GM23338 (cell line): Measurements from ENCODE around the gene MFRP. TPM values are rescaled to one million over a fixed set of nuclear protein-coding genes. Genes with fewer than 3 reads are reported as not detected.

Experiments
- CREB1 ChIP-seq: fragments of 250-450 bp; sonication (Bioruptor Pico); IDR thresholded peaks from 2 replicates; pipeline ENCODE4 v1.5.0; 2020; ENCODE audit warnings: low read depth, mild to moderate bottlenecking, moderate library complexity
- EZH2 ChIP-seq: fragments of 200-600 bp; sonication (generic); IDR thresholded peaks from one replicate; pipeline ENCODE4 v1.8.0; 2017; ENCODE audit warnings: antibody characterized with exemption, mild to moderate bottlenecking, low read depth; ENCODE audit not compliant: unreplicated experiment
- NANOG ChIP-seq: IDR thresholded peaks from 2 replicates; pipeline ENCODE4 v1.6.1; 2016; ENCODE audit warnings: antibody characterized with exemption, borderline replicate concordance
- POLR2AphosphoS5 ChIP-seq: IDR thresholded peaks from 2 replicates; pipeline ENCODE4 v1.6.1; 2016; ENCODE audit warnings: antibody characterized with exemption, low read depth
- STAT1 ChIP-seq: IDR thresholded peaks from one replicate; pipeline ENCODE4 v1.6.1; 2016; ENCODE audit warnings: antibody characterized with exemption; ENCODE audit not compliant: unreplicated experiment
- ZNF114 ChIP-seq: fragments of 250-450 bp; sonication (Bioruptor Pico); IDR thresholded peaks from 2 replicates; pipeline ENCODE4 v1.5.0; 2020; ENCODE audit warnings: mild to moderate bottlenecking, moderate library complexity
- polyA plus RNA-seq: library from polyadenylated mRNA; unstranded; fragments of >200 nt; fragmentation: Nextera tagmentation; extraction: Ambion mirVana; gene quantifications from 2 replicates; pipeline ENCODE4 v1.2.1, GENCODE V29; 2016
- total RNA-seq: library from RNA; depleted of rRNA; stranded (reverse); fragments of >200 nt; shearing (Covaris generic); gene quantifications from 2 replicates; pipeline ENCODE4 v1.2.3, GENCODE V29; 2014
- TF ChIP-seq, protein P1 (sequence below): fragments of 250-450 bp; sonication (Bioruptor Pico); IDR thresholded peaks from 2 replicates; pipeline ENCODE4 v1.5.0; 2020; ENCODE audit warnings: mild to moderate bottlenecking, moderate library complexity
- TF ChIP-seq, protein P2 (sequence below): IDR thresholded peaks from 2 replicates; pipeline ENCODE4 v1.6.1; 2016; ENCODE audit warnings: antibody characterized with exemption
- TF ChIP-seq, protein P3 (sequence below): IDR thresholded peaks from one replicate; pipeline ENCODE4 v1.6.1; 2018; ENCODE audit warnings: antibody characterized with exemption; ENCODE audit not compliant: unreplicated experiment
- TF ChIP-seq, protein P4 (sequence below), 2 experiments: fragments of 200-600 bp in 1 of 2; sonication (generic) in 1 of 2; conservative IDR thresholded peaks; 2 replicates each; pipeline versions ENCODE4 v1.5.1 to v1.6.1; 2016 to 2017; ENCODE audit warnings: antibody characterized with exemption in 2 of 2, low read depth in 2 of 2, mild to moderate bottlenecking in 2 of 2, moderate library complexity in 1 of 2

Gene MFRP
- total and polyA plus RNA-seq, 2 experiments from 2014 or later = 0.03 TPM; not detected in 1

DNA sequence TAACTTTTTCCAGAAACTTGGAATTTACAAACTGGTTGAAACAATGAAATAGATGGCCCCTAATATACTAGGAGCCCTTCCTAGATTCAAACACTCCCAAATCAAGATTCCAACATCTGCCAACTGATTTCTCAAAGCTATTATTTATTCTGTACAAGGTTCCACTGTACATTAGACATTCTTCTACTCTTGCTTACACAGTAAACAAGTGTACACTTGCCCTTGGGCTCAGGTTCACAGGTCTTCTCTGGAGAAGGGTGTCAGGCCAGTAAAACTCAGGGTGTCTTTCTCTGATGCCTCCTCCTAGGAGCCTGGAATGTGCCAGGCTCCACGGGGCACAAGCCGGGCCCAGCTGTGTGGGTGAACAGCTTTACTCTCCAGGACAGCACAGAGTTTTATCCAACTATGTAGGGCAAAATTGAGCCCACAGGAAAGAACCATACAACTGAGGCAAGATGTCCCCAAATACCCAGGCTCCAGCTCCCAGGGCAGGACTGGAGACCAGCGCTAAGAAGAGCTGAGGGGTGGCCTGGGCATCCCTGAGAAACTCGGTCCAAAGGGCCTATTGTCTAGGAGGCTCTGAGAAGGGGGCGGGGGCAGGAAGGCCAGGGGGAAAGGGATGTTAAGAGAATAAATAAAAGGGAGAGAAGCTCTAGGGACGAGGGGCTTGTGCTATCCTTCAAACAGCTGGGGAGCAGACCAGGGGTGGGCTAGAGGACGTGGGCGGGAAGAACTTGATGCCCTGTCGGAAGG lies 8.8 kb upstream of the MFRP start (continued):
- TF ChIP-seq, protein P1, sequence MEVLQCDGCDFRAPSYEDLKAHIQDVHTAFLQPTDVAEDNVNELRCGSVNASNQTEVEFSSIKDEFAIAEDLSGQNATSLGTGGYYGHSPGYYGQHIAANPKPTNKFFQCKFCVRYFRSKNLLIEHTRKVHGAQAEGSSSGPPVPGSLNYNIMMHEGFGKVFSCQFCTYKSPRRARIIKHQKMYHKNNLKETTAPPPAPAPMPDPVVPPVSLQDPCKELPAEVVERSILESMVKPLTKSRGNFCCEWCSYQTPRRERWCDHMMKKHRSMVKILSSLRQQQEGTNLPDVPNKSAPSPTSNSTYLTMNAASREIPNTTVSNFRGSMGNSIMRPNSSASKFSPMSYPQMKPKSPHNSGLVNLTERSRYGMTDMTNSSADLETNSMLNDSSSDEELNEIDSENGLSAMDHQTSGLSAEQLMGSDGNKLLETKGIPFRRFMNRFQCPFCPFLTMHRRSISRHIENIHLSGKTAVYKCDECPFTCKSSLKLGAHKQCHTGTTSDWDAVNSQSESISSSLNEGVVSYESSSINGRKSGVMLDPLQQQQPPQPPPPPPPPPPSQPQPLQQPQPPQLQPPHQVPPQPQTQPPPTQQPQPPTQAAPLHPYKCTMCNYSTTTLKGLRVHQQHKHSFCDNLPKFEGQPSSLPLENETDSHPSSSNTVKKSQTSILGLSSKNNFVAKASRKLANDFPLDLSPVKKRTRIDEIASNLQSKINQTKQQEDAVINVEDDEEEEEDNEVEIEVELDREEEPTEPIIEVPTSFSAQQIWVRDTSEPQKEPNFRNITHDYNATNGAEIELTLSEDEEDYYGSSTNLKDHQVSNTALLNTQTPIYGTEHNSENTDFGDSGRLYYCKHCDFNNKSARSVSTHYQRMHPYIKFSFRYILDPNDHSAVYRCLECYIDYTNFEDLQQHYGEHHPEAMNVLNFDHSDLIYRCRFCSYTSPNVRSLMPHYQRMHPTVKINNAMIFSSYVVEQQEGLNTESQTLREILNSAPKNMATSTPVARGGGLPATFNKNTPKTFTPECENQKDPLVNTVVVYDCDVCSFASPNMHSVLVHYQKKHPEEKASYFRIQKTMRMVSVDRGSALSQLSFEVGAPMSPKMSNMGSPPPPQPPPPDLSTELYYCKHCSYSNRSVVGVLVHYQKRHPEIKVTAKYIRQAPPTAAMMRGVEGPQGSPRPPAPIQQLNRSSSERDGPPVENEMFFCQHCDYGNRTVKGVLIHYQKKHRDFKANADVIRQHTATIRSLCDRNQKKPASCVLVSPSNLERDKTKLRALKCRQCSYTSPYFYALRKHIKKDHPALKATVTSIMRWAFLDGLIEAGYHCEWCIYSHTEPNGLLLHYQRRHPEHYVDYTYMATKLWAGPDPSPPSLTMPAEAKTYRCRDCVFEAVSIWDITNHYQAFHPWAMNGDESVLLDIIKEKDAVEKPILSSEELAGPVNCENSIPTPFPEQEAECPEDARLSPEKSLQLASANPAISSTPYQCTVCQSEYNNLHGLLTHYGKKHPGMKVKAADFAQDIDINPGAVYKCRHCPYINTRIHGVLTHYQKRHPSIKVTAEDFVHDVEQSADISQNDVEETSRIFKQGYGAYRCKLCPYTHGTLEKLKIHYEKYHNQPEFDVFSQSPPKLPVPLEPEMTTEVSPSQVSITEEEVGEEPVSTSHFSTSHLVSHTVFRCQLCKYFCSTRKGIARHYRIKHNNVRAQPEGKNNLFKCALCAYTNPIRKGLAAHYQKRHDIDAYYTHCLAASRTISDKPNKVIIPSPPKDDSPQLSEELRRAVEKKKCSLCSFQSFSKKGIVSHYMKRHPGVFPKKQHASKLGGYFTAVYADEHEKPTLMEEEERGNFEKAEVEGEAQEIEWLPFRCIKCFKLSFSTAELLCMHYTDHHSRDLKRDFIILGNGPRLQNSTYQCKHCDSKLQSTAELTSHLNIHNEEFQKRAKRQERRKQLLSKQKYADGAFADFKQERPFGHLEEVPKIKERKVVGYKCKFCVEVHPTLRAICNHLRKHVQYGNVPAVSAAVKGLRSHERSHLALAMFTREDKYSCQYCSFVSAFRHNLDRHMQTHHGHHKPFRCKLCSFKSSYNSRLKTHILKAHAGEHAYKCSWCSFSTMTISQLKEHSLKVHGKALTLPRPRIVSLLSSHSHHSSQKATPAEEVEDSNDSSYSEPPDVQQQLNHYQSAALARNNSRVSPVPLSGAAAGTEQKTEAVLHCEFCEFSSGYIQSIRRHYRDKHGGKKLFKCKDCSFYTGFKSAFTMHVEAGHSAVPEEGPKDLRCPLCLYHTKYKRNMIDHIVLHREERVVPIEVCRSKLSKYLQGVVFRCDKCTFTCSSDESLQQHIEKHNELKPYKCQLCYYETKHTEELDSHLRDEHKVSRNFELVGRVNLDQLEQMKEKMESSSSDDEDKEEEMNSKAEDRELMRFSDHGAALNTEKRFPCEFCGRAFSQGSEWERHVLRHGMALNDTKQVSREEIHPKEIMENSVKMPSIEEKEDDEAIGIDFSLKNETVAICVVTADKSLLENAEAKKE (CRISPR knock-in tag) = no peak
- TF ChIP-seq POLR2AphosphoS5 (no peak), EZH2 (no peak), STAT1 (no peak), CREB1 (no peak), ZNF114 (no peak), NANOG (no peak)
- TF ChIP-seq, protein P2, sequence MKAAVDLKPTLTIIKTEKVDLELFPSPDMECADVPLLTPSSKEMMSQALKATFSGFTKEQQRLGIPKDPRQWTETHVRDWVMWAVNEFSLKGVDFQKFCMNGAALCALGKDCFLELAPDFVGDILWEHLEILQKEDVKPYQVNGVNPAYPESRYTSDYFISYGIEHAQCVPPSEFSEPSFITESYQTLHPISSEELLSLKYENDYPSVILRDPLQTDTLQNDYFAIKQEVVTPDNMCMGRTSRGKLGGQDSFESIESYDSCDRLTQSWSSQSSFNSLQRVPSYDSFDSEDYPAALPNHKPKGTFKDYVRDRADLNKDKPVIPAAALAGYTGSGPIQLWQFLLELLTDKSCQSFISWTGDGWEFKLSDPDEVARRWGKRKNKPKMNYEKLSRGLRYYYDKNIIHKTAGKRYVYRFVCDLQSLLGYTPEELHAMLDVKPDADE = no peak
- TF ChIP-seq, protein P3, sequence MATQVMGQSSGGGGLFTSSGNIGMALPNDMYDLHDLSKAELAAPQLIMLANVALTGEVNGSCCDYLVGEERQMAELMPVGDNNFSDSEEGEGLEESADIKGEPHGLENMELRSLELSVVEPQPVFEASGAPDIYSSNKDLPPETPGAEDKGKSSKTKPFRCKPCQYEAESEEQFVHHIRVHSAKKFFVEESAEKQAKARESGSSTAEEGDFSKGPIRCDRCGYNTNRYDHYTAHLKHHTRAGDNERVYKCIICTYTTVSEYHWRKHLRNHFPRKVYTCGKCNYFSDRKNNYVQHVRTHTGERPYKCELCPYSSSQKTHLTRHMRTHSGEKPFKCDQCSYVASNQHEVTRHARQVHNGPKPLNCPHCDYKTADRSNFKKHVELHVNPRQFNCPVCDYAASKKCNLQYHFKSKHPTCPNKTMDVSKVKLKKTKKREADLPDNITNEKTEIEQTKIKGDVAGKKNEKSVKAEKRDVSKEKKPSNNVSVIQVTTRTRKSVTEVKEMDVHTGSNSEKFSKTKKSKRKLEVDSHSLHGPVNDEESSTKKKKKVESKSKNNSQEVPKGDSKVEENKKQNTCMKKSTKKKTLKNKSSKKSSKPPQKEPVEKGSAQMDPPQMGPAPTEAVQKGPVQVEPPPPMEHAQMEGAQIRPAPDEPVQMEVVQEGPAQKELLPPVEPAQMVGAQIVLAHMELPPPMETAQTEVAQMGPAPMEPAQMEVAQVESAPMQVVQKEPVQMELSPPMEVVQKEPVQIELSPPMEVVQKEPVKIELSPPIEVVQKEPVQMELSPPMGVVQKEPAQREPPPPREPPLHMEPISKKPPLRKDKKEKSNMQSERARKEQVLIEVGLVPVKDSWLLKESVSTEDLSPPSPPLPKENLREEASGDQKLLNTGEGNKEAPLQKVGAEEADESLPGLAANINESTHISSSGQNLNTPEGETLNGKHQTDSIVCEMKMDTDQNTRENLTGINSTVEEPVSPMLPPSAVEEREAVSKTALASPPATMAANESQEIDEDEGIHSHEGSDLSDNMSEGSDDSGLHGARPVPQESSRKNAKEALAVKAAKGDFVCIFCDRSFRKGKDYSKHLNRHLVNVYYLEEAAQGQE = no peak
- TF ChIP-seq, protein P4, sequence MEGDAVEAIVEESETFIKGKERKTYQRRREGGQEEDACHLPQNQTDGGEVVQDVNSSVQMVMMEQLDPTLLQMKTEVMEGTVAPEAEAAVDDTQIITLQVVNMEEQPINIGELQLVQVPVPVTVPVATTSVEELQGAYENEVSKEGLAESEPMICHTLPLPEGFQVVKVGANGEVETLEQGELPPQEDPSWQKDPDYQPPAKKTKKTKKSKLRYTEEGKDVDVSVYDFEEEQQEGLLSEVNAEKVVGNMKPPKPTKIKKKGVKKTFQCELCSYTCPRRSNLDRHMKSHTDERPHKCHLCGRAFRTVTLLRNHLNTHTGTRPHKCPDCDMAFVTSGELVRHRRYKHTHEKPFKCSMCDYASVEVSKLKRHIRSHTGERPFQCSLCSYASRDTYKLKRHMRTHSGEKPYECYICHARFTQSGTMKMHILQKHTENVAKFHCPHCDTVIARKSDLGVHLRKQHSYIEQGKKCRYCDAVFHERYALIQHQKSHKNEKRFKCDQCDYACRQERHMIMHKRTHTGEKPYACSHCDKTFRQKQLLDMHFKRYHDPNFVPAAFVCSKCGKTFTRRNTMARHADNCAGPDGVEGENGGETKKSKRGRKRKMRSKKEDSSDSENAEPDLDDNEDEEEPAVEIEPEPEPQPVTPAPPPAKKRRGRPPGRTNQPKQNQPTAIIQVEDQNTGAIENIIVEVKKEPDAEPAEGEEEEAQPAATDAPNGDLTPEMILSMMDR (conservative IDR thresholded peaks at IDR 0.05; ENCODE audit: low read depth in 2 of 2) = no peak
